ENCODE data around the gene KIF20B.

DNA sequence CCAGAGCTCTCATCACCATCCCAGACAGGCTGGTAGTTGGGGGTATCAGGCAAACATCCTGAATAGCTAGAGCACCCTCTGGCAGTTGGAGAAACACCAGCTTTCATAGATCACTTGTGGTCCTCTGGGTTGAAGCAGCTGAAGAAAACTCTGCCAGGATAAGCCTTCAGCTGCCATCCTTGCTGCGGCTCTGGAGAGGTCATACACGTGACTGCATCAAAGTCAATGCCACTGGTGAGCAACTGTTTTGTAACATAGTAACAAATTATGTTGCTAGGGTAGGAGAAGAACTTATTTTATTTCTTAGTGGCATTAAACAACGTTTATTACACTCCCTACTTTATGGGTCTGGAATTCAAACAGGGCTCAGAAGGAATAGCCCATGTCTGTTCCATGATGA is 37.2 kb upstream of the KIF20B start:
- TF ChIP-seq, protein P1, sequence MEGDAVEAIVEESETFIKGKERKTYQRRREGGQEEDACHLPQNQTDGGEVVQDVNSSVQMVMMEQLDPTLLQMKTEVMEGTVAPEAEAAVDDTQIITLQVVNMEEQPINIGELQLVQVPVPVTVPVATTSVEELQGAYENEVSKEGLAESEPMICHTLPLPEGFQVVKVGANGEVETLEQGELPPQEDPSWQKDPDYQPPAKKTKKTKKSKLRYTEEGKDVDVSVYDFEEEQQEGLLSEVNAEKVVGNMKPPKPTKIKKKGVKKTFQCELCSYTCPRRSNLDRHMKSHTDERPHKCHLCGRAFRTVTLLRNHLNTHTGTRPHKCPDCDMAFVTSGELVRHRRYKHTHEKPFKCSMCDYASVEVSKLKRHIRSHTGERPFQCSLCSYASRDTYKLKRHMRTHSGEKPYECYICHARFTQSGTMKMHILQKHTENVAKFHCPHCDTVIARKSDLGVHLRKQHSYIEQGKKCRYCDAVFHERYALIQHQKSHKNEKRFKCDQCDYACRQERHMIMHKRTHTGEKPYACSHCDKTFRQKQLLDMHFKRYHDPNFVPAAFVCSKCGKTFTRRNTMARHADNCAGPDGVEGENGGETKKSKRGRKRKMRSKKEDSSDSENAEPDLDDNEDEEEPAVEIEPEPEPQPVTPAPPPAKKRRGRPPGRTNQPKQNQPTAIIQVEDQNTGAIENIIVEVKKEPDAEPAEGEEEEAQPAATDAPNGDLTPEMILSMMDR (IDR thresholded peaks at IDR 0.05) = no peak
- TF ChIP-seq POLR2A (IDR thresholded peaks at IDR 0.05) = no peak
- TF ChIP-seq POLR2AphosphoS5 (IDR thresholded peaks at IDR 0.05; ENCODE audit: insufficient read depth in 1 of 2, low read depth in 1 of 2) = no peak
